HepG2 (cell line): ENCODE data around the gene FCHSD1. TPM values are rescaled to one million over a fixed set of nuclear protein-coding genes. Genes with fewer than 3 reads are reported as not detected.

Experiments
- ATF3 ChIP-seq: sonication (generic); formaldehyde crosslinking; IDR thresholded peaks from 2 replicates; pipeline ENCODE4 v1.4.0; 2020; ENCODE audit warnings: missing genetic modification reagents
- BCL6 ChIP-seq: IDR thresholded peaks from 2 replicates; pipeline ENCODE4 v1.6.1; 2016; ENCODE audit warnings: missing genetic modification reagents, missing compliant biosample characterization
- CREB1 ChIP-seq, 2 experiments: fragments of 450-650 bp in 1 of 2; IDR thresholded peaks; 2 replicates each; pipeline ENCODE4 v1.6.1; 2016 to 2017; ENCODE audit warnings: control low read depth in 1 of 2, mild to moderate bottlenecking in 1 of 2, missing compliant biosample characterization in 1 of 2, missing genetic modification characterization in 1 of 2
- DPF2 ChIP-seq: sonication (generic); formaldehyde crosslinking; IDR thresholded peaks from 2 replicates; pipeline ENCODE4 v1.4.0; 2020; ENCODE audit warnings: mild to moderate bottlenecking, low read depth, missing genetic modification reagents, borderline replicate concordance
- EP300 ChIP-seq, 3 experiments: sonication (generic) in 1 of 3; formaldehyde crosslinking in 1 of 3; IDR thresholded peaks; 2 replicates each; pipeline versions ENCODE4 v1.5.1 to v1.6.1; 2011 to 2020; ENCODE audit warnings: low read depth in 2 of 3, low read length in 2 of 3, borderline replicate concordance in 1 of 3, improper control_type of control experiment in 1 of 3, mild to moderate bottlenecking in 1 of 3, missing genetic modification reagents in 1 of 3, moderate library complexity in 1 of 3
- FOXA3 ChIP-seq: IDR thresholded peaks from 2 replicates; pipeline ENCODE4 v1.6.1; 2016; ENCODE audit warnings: missing genetic modification reagents, missing compliant biosample characterization
- GABPB1 ChIP-seq: IDR thresholded peaks from 2 replicates; pipeline ENCODE4 v1.6.1; 2016; ENCODE audit warnings: mild to moderate bottlenecking, missing genetic modification reagents, moderate library complexity, missing compliant biosample characterization
- GFI1 ChIP-seq: sonication (generic); formaldehyde crosslinking; IDR thresholded peaks from 2 replicates; pipeline ENCODE4 v1.5.0; 2020; ENCODE audit warnings: missing genetic modification reagents, mild to moderate bottlenecking, borderline replicate concordance
- HDAC2 ChIP-seq: sonication (generic); formaldehyde crosslinking; IDR thresholded peaks from 2 replicates; pipeline ENCODE4 v1.4.0; 2020; ENCODE audit warnings: missing genetic modification reagents
- HNF4G ChIP-seq, 2 experiments: sonication (generic) in 1 of 2; formaldehyde crosslinking in 1 of 2; IDR thresholded peaks; 2 replicates each; pipeline versions ENCODE4 v1.4.0 to v1.6.1; 2011 to 2020; ENCODE audit warnings: borderline replicate concordance in 2 of 2, low read depth in 2 of 2, mild to moderate bottlenecking in 2 of 2, low read length in 1 of 2, missing genetic modification reagents in 1 of 2, moderate library complexity in 1 of 2
- HNRNPL ChIP-seq: fragments of 200-400 bp; formaldehyde crosslinking; IDR thresholded peaks from 2 replicates; pipeline ENCODE4 v1.6.1; 2017; ENCODE audit warnings: mild to moderate bottlenecking, low read depth, low read length
- ISL2 ChIP-seq: sonication (generic); formaldehyde crosslinking; IDR thresholded peaks from 2 replicates; pipeline ENCODE4 v1.5.0; 2020; ENCODE audit warnings: missing genetic modification reagents
- KDM6A ChIP-seq: IDR thresholded peaks from 2 replicates; pipeline ENCODE4 v1.6.1; 2016; ENCODE audit warnings: low read depth
- KLF9 ChIP-seq: IDR thresholded peaks from 2 replicates; pipeline ENCODE4 v1.6.1; 2016; ENCODE audit warnings: low read depth
- NCOA2 ChIP-seq: sonication (generic); formaldehyde crosslinking; IDR thresholded peaks from 2 replicates; pipeline ENCODE4 v1.8.0; 2022; ENCODE audit warnings: inconsistent platforms
- NFIC ChIP-seq: IDR thresholded peaks from 2 replicates; pipeline ENCODE4 v1.6.1; 2012; ENCODE audit warnings: mild to moderate bottlenecking, low read length, inconsistent platforms
- NR2F1 ChIP-seq, 2 experiments: fragments of 450-650 bp in 1 of 2; formaldehyde crosslinking in 1 of 2; IDR thresholded peaks; 2 replicates each; pipeline versions ENCODE4 v1.5.0 to v1.6.1; 2016 to 2020; ENCODE audit warnings: mild to moderate bottlenecking in 1 of 2, missing compliant biosample characterization in 1 of 2, missing genetic modification reagents in 1 of 2, moderate library complexity in 1 of 2
- NR2F2 ChIP-seq: IDR thresholded peaks from 2 replicates; pipeline ENCODE4 v1.6.1; 2012; ENCODE audit warnings: low read depth, inconsistent platforms, borderline replicate concordance
- NR2F6 ChIP-seq, 2 experiments: IDR thresholded peaks; 2 replicates each; pipeline ENCODE4 v1.6.1; 2016; ENCODE audit warnings: antibody characterized with exemption in 1 of 2, mild to moderate bottlenecking in 1 of 2
- PAXIP1 ChIP-seq: sonication (generic); formaldehyde crosslinking; conservative IDR thresholded peaks from 2 replicates; pipeline ENCODE4 v1.4.0; 2020; ENCODE audit warnings: mild to moderate bottlenecking, missing genetic modification reagents, moderate library complexity
- PHF21A ChIP-seq: sonication (generic); formaldehyde crosslinking; IDR thresholded peaks from 2 replicates; pipeline ENCODE4 v1.5.0; 2020; ENCODE audit warnings: mild to moderate bottlenecking, missing genetic modification reagents
- RNF2 ChIP-seq: fragments of 450-650 bp; conservative IDR thresholded peaks from 2 replicates; pipeline ENCODE4 v1.6.1; 2016; ENCODE audit warnings: low read depth
- SOX5 ChIP-seq: IDR thresholded peaks from 2 replicates; pipeline ENCODE4 v1.6.1; 2016; ENCODE audit warnings: borderline replicate concordance
- SOX6 ChIP-seq, 2 experiments: fragments of 450-650 bp in 1 of 2; sonication (generic) in 1 of 2; formaldehyde crosslinking in 1 of 2; IDR thresholded peaks; 2 replicates each; pipeline versions ENCODE4 v1.4.0 to v1.6.1; 2017 to 2020; ENCODE audit warnings: antibody characterized with exemption in 1 of 2, mild to moderate bottlenecking in 1 of 2, missing genetic modification reagents in 1 of 2
- TARDBP ChIP-seq: sonication (generic); formaldehyde crosslinking; IDR thresholded peaks from 2 replicates; pipeline ENCODE4 v1.8.0; 2022; ENCODE audit warnings: mild to moderate bottlenecking, missing genetic modification reagents
- THAP8 ChIP-seq: sonication (generic); formaldehyde crosslinking; IDR thresholded peaks from 2 replicates; pipeline ENCODE4 v1.5.1; 2020; ENCODE audit warnings: missing genetic modification reagents, mild to moderate bottlenecking, borderline replicate concordance
- ZNF264 ChIP-seq: sonication (generic); formaldehyde crosslinking; IDR thresholded peaks from 2 replicates; pipeline ENCODE4 v1.4.0; 2020; ENCODE audit warnings: missing genetic modification reagents
- polyA plus RNA-seq, 8 experiments: library from polyadenylated mRNA; depleted of rRNA in 3 of 8; stranded (reverse) in 7 of 8; unstranded in 1 of 8; fragments of >200 nt; fragmentation: Illumina TruSeq in 4 of 8; extraction: Trizol in 4 of 8; gene quantifications; 2 replicates each; pipeline versions ENCODE4 v1.2.1 to v1.2.3, GENCODE V29; 2011 to 2016; ENCODE audit warnings: low read depth in 4 of 8, missing spikeins in 1 of 8, mixed read lengths in 1 of 8; ENCODE audit not compliant: insufficient read depth in 1 of 8
- total RNA-seq, 5 experiments: library from RNA; depleted of rRNA; stranded (reverse); fragments of >200 nt; fragmentation: Illumina TruSeq; extraction: Trizol; gene quantifications; 2 replicates each; pipeline ENCODE4 v1.2.3, GENCODE V29; 2016; ENCODE audit warnings: low read depth in 1 of 5

Gene FCHSD1
- total and polyA plus RNA-seq, 2 of the 13 experiments (the other 11 are each of a cell fraction or from before 2014, with no cell fraction given), result 5.5 to 15.4 TPM

GRCh38 chr5:141608557-141608956, 42.7 kb downstream of the FCHSD1 start (continued):
- TF ChIP-seq ZNF264 (CRISPR knock-in tag), result no peak
- no peak for TF ChIP-seq NR2F6 (IDR thresholded peaks at IDR 0.05)
- no peak for TF ChIP-seq NR2F6 (CRISPR knock-in tag; IDR thresholded peaks at IDR 0.05)
- no peak for TF ChIP-seq THAP8 (CRISPR knock-in tag)
- TF ChIP-seq GABPB1 (CRISPR knock-in tag), result no peak
- no peak for TF ChIP-seq TARDBP (CRISPR knock-in tag)
- TF ChIP-seq GFI1 (CRISPR knock-in tag), result 0 out of 2 replicates have a peak, but pooled peaks have one; percentile 38
- no peak for TF ChIP-seq HNRNPL
- TF ChIP-seq PAXIP1 (CRISPR knock-in tag), result peak; percentile 90
- TF ChIP-seq SOX5 (CRISPR knock-in tag), result peak; percentile 31
- no peak for TF ChIP-seq RNF2
- peak; percentile 60; the same call in 1 of the 2 replicates for TF ChIP-seq KDM6A (CRISPR knock-in tag)
- peak in 1 of 2 experiments; percentile 61; a peak in 2 of 4 replicates for TF ChIP-seq EP300 (IDR thresholded peaks at IDR 0.05; ENCODE audit: low read depth in 2 of 2, low read length in 2 of 2)
- no peak for TF ChIP-seq EP300 (CRISPR knock-in tag; IDR thresholded peaks at IDR 0.05; ENCODE audit: borderline replicate concordance)
- 0 out of 2 replicates have a peak, but pooled peaks have one; percentile 34 for TF ChIP-seq KLF9 (CRISPR knock-in tag)
- peak; percentile 61; the same call in 1 of the 2 replicates for TF ChIP-seq HNF4G (IDR thresholded peaks at IDR 0.05; ENCODE audit: borderline replicate concordance, low read depth, low read length)
- TF ChIP-seq HNF4G (CRISPR knock-in tag; IDR thresholded peaks at IDR 0.05; ENCODE audit: borderline replicate concordance, low read depth), result no peak
- TF ChIP-seq FOXA3, result peak; percentile 30
- peak; percentile 51; the same call in 1 of the 2 replicates for TF ChIP-seq NFIC
- TF ChIP-seq PHF21A, result peak; percentile 50; the same call in 1 of the 2 replicates
- TF ChIP-seq NCOA2 (CRISPR knock-in tag), result 0 out of 2 replicates have a peak, but pooled peaks have one; percentile 13
- TF ChIP-seq SOX6 (IDR thresholded peaks at IDR 0.05), result no peak
- TF ChIP-seq SOX6 (CRISPR knock-in tag; IDR thresholded peaks at IDR 0.05), result peak; percentile 47; the same call in 1 of the 2 replicates
- no peak for TF ChIP-seq NR2F2
- no peak for TF ChIP-seq ISL2 (CRISPR knock-in tag)
- no peak for TF ChIP-seq CREB1 (IDR thresholded peaks at IDR 0.05)
- peak; percentile 37; the same call in 1 of the 2 replicates for TF ChIP-seq CREB1 (CRISPR knock-in tag; IDR thresholded peaks at IDR 0.05)
- TF ChIP-seq DPF2 (CRISPR knock-in tag), result peak; percentile 38; the same call in 1 of the 2 replicates
- no peak for TF ChIP-seq NR2F1 (CRISPR knock-in tag; IDR thresholded peaks at IDR 0.05)
- 0 out of 2 replicates have a peak, but pooled peaks have one; percentile 4 for TF ChIP-seq BCL6 (CRISPR knock-in tag)
- TF ChIP-seq ATF3, result no peak
- no peak for TF ChIP-seq HDAC2 (CRISPR knock-in tag)
